Fibroblast of the aortic adventitia (primary cell): ENCODE measurements around the gene TAPBPL. TPM values are rescaled to one million over a fixed set of nuclear protein-coding genes. Genes with fewer than 3 reads are reported as not detected.

Experiments
- DNase-seq: peaks from one replicate; pipeline ENCODE4 v3.0.0-alpha.2; 2010; ENCODE audit warnings: low read depth
- H3K4me3 ChIP-seq: 2 replicates; pipeline ENCODE4 v1.5.1; 2011; ENCODE audit warnings: low read depth, mild to moderate bottlenecking, control low read depth, low read length, moderate library complexity
- CTCF ChIP-seq: IDR thresholded peaks from 2 replicates; pipeline ENCODE4 v1.5.1; 2011; ENCODE audit warnings: mild to moderate bottlenecking, low read length, control low read depth, inconsistent platforms; ENCODE audit not compliant: insufficient read depth
- total RNA-seq: library from RNA; depleted of rRNA; stranded (reverse); fragments of >200 nt; gene quantifications from 2 replicates; pipeline ENCODE4 v1.2.3, GENCODE V29; 2012; ENCODE audit warnings: low replicate concordance

The TAPBPL gene
- total RNA-seq, 1 donor, result 8.9 TPM

- H3K4me3 ChIP-seq, result no peak overlapping the region
- TF ChIP-seq CTCF, result no peak
- no peak for DNase-seq
These were observed 13.5 kb upstream of the TAPBPL start for GRCh38 chr12:6438345-6438744.

- no peak for TF ChIP-seq CTCF
- no peak for DNase-seq
- H3K4me3 ChIP-seq, result no peak overlapping the region
These were observed 11.5 kb upstream of the TAPBPL start for GRCh38 chr12:6440391-6440790.

- H3K4me3 ChIP-seq, result no peak overlapping the region
- TF ChIP-seq CTCF, result no peak
These were observed 9.0 kb upstream of the TAPBPL start for GRCh38 chr12:6442836-6443235.

GRCh38 chr12:6443361-6443983 lies 8.4 kb upstream of the TAPBPL start:
- H3K4me3 ChIP-seq, result no peak overlapping the region
- DNase-seq, result no peak

More at GRCh38 chr12:6442836-6443235, 9.0 kb upstream of the TAPBPL start:
- no peak for DNase-seq

GRCh38 chr12:6444031-6444430 lies 7.8 kb upstream of the TAPBPL start:
- H3K4me3 ChIP-seq, result no peak overlapping the region
- no peak for DNase-seq
- TF ChIP-seq CTCF, result no peak

More at GRCh38 chr12:6443361-6443983, 8.4 kb upstream of the TAPBPL start:
- no peak for TF ChIP-seq CTCF

GRCh38 chr12:6444704-6445688 lies 6.8 kb upstream of the TAPBPL start, which contains the start of gene CD27:
Gene CD27, plus strand, starts transcription at chr12:6444955. Its CDS starts 141 bp downstream, at chr12:6445096.
- no peak within 1 kb of the TSS for H3K4me3 ChIP-seq
- no peak for DNase-seq
- TF ChIP-seq CTCF, result no peak
